Measurements from ENCODE around the gene ABCB8. TPM values are rescaled to one million over a fixed set of nuclear protein-coding genes. Genes with fewer than 3 reads are reported as not detected.

The ABCB8 gene
- total and polyA plus RNA-seq, 2 of the 4 experiments (the other 2 are of a cell fraction): 16.3 to 26.8 TPM

DNA sequence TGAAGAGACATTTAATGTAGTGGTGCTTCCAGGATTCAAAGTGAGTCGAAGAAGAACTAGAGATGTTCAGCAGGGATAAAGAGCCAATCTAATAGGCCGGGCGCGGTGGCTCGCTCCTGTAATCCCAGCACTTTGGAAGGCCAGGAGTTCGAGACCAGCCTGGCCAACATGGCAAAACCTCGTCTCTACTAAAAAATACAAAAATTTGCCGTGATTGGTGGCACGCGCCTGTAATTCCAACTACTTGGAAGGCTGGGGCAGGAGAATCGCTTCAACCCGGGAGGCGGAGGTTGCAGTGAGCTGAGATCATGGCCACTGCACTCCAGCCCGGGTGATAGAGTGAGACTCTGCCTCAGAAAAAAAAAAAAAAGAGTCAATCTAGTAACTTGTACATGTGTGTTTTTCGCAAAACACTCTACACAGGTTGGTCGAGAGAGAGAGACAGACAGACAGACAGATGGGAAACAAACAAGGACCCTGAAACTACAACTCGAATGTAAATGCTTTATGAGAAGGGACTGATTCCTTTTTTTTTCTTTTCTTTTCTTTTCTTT is 775 bp downstream of the ABCB8 start:
- intact Hi-C loops (cut with micrococcal nuclease): loop anchor here (1.0 to 2.0 kb wide), 2 partner anchors 58 to 82 kb away; partner anchors contain the start of gene AGAP3
- H4K5ac ChIP-seq (ENCODE audit: low read depth, low read length): peak overlapping the region; percentile 39
- no peak overlapping the region for H2BK15ac ChIP-seq (ENCODE audit: low read depth, low read length)
- H3K23ac ChIP-seq (ENCODE audit: low read depth, low read length): peak overlapping the region; percentile 27; the same call in 1 of the 2 replicates
- peak overlapping the region; percentile 74 for H2AK9ac ChIP-seq (replicated peaks; ENCODE audit: low read depth, low read length, poor library complexity)
- no peaks in the 10 kb centered on the region for H3K9me1 ChIP-seq (ENCODE audit: insufficient read depth, low read length)
- no peak overlapping the region for H3K18ac ChIP-seq (ENCODE audit: low read depth, low read length)
- H3K56ac ChIP-seq (ENCODE audit: extremely low read depth, insufficient read depth, low read length): no peak overlapping the region
- peaks cover 10 to 23% of the 10 kb centered on the region in 2 experiments; a peak in 3 of 4 replicates for H3K79me1 ChIP-seq (ENCODE audit: low read depth in 1 of 2, low read length in 2 of 2)
- in situ Hi-C loops (cut with MboI; ENCODE audit: low sequenced_read_pairs): no loop called here
- H4K8ac ChIP-seq (ENCODE audit: low read depth in 2 of 2, low read length in 2 of 2): peak overlapping the region; percentile 74 to 75; a peak in 3 of 4 replicates
- 51% methylated on average over 5 of the region's 17 CpGs; no CpG with 5 or more reads in 1 of the 2 experiments for WGBS, 2 experiments (ENCODE audit: extremely low coverage in 2 of 2, insufficient read length in 1 of 2)
- DNase-seq (no peak), ATAC-seq (ENCODE audit: low read depth) (no peak)
- BruUV-seq (replicated peaks): no TSS peak
- 0 out of 2 replicates have a peak overlapping the region, but pooled peaks have one; percentile 1 for H3K14ac ChIP-seq (replicated peaks; ENCODE audit: low read depth, low read length)
- peak overlapping the region; percentile 25 for H3K27ac ChIP-seq (ENCODE audit: insufficient read depth, low read length)
- peak overlapping the region; percentile 10 for H2AK5ac ChIP-seq (ENCODE audit: low read depth, low read length)
- H3K36me3 ChIP-seq (ENCODE audit: control insufficient read depth, insufficient read depth, low read length): peaks cover 1% of the 10 kb centered on the region; the same call in 1 of the 2 replicates
- peak overlapping the region; percentile 33 for H4K91ac ChIP-seq (ENCODE audit: insufficient read depth, low read depth, low read length)
- peak overlapping the region; percentile 71 for H3K4me3 ChIP-seq (ENCODE audit: insufficient read depth, low read depth, low read length)
- H2AFZ ChIP-seq (replicated peaks; ENCODE audit: low read length, poor library complexity): peak overlapping the region; percentile 91
- TF ChIP-seq POLR2A (IDR thresholded peaks at IDR 0.05; ENCODE audit: low read depth, low read length): no peak
- ChIA-PET CTCF (no interaction called here), POLR2A (ENCODE audit: unreplicated experiment) (no interaction called here)
- peak overlapping the region; percentile 6 for H3K9ac ChIP-seq (ENCODE audit: low read depth, low read length)
- no peak overlapping the region for H2BK20ac ChIP-seq (ENCODE audit: low read depth, low read length)
- no peaks in the 10 kb centered on the region for H4K20me1 ChIP-seq (ENCODE audit: insufficient read depth, low read length)
- no peaks in the 10 kb centered on the region for H3K9me3 ChIP-seq (ENCODE audit: control insufficient read depth, insufficient read depth, low read length)
- dilution Hi-C loops (cut with HindIII; ENCODE audit: low sequenced_read_pairs, unreplicated experiment): no loop called here
- peak overlapping the region; percentile 15 for H2BK5ac ChIP-seq (ENCODE audit: low read depth, low read length, poor library complexity, severe bottlenecking)
- peak overlapping the region; percentile 60 for H3K4ac ChIP-seq (ENCODE audit: low read depth, low read length)
- H3K27me3 ChIP-seq (ENCODE audit: control insufficient read depth, insufficient read depth, low read length): no peaks in the 10 kb centered on the region
- H2BK120ac ChIP-seq (ENCODE audit: low read depth, low read length): peak overlapping the region; percentile 5; the same call in 1 of the 2 replicates
- H3K4me1 ChIP-seq (ENCODE audit: control insufficient read depth, insufficient read depth, low read length): no peaks in the 10 kb centered on the region
- peak overlapping the region; percentile 58 for H3K4me2 ChIP-seq (ENCODE audit: low read depth, low read length)
